ENCODE measurements around the gene METTL25B.

METTL25B gene

GRCh38 chr1:156767101-156767878, 39.0 kb downstream of the METTL25B start, which contains the start of gene PRCC:
Gene PRCC (plus strand): TSS chr1:156767535. CDS start chr1:156767772, 237 bp downstream.
- in situ Hi-C loops (cut with MboI; ENCODE audit: low sequenced_read_pairs): no loop called here

GRCh38 chr1:156767879-156768604, 39.8 kb downstream of the METTL25B start:
- in situ Hi-C loops (cut with MboI; ENCODE audit: low sequenced_read_pairs): no loop called here

- in situ Hi-C loops (cut with MboI; ENCODE audit: low sequenced_read_pairs): no loop called here
Measured at GRCh38 chr1:156768610-156769295, 40.5 kb downstream of the METTL25B start.

GRCh38 chr1:156772222-156772621, 44.0 kb downstream of the METTL25B start:
- in situ Hi-C loops (cut with MboI; ENCODE audit: low sequenced_read_pairs): no loop called here

GRCh38 chr1:156772728-156773497, 44.6 kb downstream of the METTL25B start:
- in situ Hi-C loops (cut with MboI; ENCODE audit: low sequenced_read_pairs): no loop called here

- in situ Hi-C loops (cut with MboI; ENCODE audit: low sequenced_read_pairs): no loop called here
Measured at GRCh38 chr1:156773607-156774006, 45.3 kb downstream of the METTL25B start.

- in situ Hi-C loops (cut with MboI; ENCODE audit: low sequenced_read_pairs): no loop called here
Measured at GRCh38 chr1:156775799-156776198, 47.5 kb downstream of the METTL25B start.

GRCh38 chr1:156776942-156777341, 48.7 kb downstream of the METTL25B start:
- in situ Hi-C loops (cut with MboI; ENCODE audit: low sequenced_read_pairs): no loop called here

GRCh38 chr1:156777573-156777972, 49.3 kb downstream of the METTL25B start:
- in situ Hi-C loops (cut with MboI; ENCODE audit: low sequenced_read_pairs): no loop called here

GRCh38 chr1:156781585-156782186, 53.4 kb downstream of the METTL25B start:
- in situ Hi-C loops (cut with MboI; ENCODE audit: low sequenced_read_pairs): no loop called here

GRCh38 chr1:156785458-156785857, 57.2 kb downstream of the METTL25B start:
- in situ Hi-C loops (cut with MboI; ENCODE audit: low sequenced_read_pairs): no loop called here
